Prostate gland (tissue), 2 donors: Measurements from ENCODE around the gene FOXD1.

Source experiments
- CTCF ChIP-seq, 4 experiments: fragments of 200-600 bp in 2 of 4; fragments of 450-650 bp in 2 of 4; sonication (generic) in 2 of 4; IDR thresholded peaks; 1 replicate in 3 of 4; 2 replicates in 1 of 4; pipeline ENCODE4 v1.5.1; 2016 to 2019; ENCODE audit warnings: antibody characterized with exemption in 4 of 4, mild to moderate bottlenecking in 2 of 4, moderate library complexity in 2 of 4
- POLR2A ChIP-seq: fragments of 450-650 bp; IDR thresholded peaks from one replicate; pipeline ENCODE4 v1.6.1; 2016; ENCODE audit warnings: antibody characterized with exemption, mild to moderate bottlenecking

DNA sequence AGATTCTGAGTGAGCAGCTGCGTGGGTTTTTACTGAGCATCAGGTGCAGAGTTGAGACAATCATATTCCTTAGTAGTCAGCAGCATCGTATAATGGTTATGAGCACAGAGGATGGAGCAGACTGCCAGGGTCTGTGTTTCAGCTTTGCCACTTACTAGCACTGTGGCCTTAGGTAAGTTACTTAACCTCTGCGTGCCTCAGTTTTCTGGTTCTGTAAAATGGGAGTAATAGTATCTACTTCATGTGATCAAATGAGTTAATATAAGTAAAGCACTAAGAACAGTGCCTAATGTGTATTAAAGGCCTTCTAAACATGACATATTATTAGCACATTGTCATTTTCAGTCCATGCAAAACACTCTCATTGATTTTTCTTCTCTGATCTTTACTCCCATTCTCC lies 44.8 kb upstream of the FOXD1 start:
- TF ChIP-seq CTCF (IDR thresholded peaks at IDR 0.05) (no peak), POLR2A (no peak)
